Hematopoietic multipotent progenitor cell treated with erythropoietin and hydrocortisone succinate and interleukin-3 and kit ligand, for 6 days (in vitro differentiated cells): ENCODE results near the gene FER.
"Not testable (repeated sequence)": the region's sequence is repeated elsewhere in the genome, so short reads cannot be mapped to it uniquely, and the experiment has no call there.

Experiments used
- DNase-seq: peaks from one replicate; pipeline ENCODE4 v3.0.0-alpha.2; 2015

FER gene

DNA sequence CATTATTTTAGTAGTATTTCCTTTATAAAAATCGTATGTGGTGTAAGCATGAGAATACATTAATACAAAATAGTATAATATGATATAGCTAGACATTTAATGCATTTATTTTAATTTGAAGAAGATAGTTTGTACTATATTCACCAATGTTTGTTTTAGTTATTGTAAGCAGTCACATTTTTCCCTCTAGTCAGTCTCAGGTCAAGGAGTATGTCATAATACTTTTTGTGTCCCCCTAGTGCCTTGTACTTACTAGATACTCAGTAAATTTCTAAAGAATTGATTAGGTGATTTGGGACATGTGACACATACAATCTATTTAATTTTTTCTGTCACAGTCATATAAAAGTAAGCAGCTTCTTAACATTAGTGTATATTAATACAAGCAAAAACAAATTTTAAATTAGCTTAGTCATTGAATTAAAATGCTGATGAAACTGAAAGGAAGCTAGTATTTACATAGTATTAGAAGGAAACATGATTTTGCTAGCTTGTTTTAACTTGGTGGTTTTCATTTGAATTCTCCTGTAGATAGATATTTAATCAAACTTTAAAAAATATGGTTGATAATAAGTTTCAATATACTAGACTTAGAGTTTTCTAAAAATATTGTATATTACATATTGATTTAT, 242.2 kb downstream of the FER start:
- no peak for DNase-seq

DNA sequence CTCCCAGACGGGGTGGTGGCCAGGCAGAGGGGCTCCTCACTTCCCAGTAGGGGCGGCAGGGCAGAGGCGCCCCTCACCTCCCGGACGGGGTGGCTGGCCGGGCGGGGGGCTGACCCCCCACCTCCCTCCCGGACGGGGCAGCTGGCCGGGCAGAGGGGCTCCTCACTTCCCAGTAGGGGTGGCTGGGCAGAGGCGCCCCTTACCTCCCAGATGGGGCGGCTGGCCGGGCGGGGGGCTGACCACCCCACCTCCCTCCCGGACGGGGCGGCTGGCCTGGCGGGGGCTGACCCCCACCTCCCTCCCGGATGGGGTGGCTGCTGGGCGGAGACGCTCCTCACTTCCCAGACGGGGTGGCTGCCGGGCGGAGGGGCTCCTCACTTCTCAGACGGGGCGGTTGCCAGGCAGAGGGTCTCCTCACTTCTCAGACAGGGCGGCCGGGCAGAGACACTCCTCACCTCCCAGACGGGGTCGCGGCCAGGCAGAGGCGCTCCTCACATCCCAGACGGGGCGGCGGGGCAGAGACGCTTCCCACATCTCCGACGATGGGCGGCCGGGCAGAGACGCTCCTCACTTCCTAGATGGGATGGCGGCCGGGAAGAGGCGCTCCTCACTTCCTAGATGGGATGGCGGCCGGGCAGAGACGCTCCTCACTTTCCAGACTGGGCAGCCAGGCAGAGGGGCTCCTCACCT, 244.8 kb downstream of the FER start:
- DNase-seq = not testable (repeated sequence)

GRCh38 chr5:108993440-108993839, 245.7 kb downstream of the FER start:
- DNase-seq = not testable (repeated sequence)

- DNase-seq = no peak
Observed at GRCh38 chr5:108997720-108998119, 250.0 kb downstream of the FER start.

GRCh38 chr5:108998216-108998615, 250.5 kb downstream of the FER start:
- DNase-seq = no peak

GRCh38 chr5:109003928-109004327, 256.2 kb downstream of the FER start:
- peak; percentile 5 for DNase-seq

DNA sequence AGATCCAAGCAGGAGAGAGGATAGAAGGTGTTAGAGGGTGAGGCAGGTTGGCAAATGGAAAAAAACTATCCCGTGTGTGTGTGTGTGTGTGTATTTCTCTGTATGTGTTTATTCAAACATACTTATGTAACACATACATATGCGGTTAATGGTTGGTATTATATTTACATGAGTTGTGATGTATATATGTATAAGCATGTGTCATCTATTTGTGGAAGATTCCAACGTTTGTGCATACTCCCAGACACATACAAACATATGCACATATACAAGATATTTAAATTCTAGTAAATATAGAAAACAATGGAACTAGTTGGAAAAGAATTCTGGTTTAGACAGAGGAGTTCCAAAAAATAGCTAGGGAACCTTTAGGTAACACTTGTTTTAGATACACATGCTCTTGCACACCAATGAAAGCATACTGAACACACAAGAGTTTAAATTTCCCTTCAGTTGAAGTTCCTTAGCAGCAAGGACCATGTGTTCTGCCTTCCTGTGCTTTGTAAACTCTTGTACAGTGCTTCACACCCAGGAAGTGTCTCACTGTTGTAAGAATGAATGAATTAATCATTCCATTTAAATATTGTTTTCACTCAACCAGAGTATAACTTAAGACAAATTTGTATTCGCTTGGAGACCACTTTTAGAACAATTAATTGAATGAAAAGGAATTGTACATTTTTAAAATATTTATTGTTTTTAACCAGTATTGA, 257.8 kb downstream of the FER start:
- no peak for DNase-seq

- DNase-seq = no peak
Observed at GRCh38 chr5:109006129-109006528, 258.4 kb downstream of the FER start.

DNA sequence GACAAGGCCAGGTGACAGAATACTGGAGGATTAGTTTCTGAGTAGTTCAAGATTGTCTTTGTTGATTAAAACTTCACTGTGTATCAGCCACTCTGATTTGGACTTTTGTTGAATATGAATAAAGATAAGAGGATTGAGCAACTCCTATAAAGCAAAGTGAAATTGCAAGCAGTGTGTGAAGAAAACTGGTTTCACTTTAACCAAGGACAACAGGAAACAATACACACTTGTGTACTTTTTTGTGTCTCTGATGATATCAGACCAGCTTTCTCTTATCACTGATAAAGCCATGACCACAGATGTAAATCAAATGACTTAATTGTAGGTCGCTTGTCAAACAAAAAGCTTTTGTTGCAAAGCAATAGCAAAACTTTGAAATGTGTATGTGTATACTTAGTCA, 268.6 kb downstream of the FER start:
- peak; percentile 31 for DNase-seq

DNA sequence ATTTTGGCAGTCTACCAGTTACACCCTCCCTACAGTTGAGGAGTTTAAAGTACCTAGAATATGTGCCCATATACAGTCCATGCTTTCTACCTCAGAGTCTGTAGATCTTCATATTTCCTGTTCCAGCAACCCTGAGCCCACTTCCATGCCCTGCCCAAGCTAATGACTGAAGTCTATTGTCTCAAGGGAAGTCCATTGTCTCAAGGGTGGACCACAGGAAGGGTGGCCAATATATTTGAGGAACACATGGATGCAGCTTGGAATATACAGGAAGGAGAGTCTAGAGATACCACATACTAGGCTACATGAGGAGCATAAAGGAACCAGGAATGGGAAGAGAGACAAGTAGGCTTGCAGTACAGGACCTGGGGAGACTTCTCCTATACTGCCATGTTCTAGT, 274.4 kb downstream of the FER start:
- no peak for DNase-seq

DNA sequence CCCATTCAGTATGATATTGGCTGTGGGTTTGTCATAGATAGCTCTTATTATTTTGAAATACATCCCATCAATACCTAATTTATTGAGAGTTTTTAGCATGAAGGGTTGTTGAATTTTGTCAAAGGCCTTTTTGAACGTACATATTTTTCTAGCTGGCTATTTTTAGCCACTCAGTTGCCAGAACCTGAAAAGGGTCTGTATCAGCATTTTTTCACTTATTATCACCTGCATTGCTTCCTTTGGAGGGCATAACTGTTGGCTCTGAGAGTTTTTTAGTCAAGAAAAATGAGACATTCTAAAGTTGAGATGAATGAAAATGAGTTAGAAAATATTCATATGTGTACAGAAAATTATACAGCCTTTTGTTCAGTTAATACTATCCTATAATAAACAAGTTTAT, 278.0 kb downstream of the FER start:
- DNase-seq = not testable (repeated sequence)

GRCh38 chr5:109027983-109028607, 280.4 kb downstream of the FER start:
- no peak for DNase-seq

GRCh38 chr5:109028608-109029299, 281.1 kb downstream of the FER start:
- no peak for DNase-seq

- no peak for DNase-seq
Observed at GRCh38 chr5:109029847-109030246, 282.1 kb downstream of the FER start.

- no peak for DNase-seq
Observed at GRCh38 chr5:109030360-109031143, 282.9 kb downstream of the FER start.

DNA sequence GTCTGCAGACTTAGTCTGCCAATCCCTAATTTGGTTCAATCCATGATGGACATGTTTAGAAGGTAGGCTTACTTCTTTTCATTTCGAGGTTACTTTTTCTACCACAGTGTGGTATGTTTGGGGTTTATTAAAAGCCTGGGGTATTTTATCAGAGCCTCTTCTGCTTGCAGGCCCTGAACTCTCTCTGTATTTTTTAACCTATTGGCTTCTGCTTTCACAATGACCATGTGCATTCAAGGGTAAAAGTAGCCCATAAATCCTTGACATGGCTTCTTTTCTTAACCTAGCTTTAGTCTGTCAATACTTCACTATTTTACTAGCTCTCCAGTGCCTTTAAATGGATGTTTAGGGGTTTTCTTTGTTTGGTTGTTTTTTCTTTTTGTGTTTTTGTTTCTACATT, 286.6 kb downstream of the FER start:
- no peak for DNase-seq

GRCh38 chr5:109035436-109035835, 287.7 kb downstream of the FER start:
- no peak for DNase-seq

DNA sequence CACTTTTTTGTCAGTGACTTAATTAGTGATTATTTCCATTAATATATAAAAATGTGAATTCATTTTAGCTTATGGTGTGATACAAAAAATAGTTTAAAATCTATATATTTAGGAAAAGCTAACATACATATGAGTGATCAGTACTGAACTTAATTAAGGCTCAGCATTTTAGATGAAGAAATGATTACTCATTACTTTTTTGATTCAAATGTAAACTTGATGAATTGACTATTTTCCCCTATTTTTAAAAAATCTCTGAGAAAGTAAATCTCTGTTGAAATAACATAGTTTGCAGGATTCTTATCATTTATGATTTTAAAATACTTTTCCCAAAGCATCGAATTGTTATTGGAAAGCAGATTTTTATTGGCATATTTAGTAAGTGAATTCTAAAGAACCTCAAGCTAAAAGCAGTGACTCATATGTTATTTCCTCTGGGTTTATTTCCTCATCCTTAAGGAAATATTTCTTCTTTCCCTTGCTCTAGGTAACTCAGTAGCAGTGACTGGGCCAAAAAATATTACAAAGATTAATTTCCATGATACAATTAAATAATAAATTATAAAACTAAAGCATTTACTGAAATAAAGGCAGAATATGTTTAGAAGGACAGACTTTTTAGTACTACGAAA, 290.6 kb downstream of the FER start:
- DNase-seq = no peak

GRCh38 chr5:109041317-109041716, 293.6 kb downstream of the FER start:
- DNase-seq = peak; percentile 50

DNA sequence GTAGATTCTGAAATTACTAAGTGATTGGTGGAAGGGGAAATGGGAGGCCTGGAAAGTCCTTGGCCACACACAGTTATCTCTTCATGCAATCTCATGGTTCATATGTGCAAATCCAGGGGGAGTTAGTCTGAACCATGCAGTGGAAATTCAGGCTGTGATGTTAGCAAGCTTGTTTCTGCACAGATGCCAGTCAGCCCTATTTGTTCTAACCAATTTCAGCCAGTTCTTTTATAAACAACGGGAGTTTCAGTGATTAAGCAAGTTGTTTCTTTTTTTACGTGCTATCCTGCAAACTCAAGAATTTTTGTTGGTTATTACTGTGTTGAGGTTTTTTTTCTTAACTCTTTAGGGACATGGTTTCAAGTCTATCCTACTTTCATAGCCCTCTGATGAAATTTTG, 298.0 kb downstream of the FER start:
- DNase-seq = no peak

DNA sequence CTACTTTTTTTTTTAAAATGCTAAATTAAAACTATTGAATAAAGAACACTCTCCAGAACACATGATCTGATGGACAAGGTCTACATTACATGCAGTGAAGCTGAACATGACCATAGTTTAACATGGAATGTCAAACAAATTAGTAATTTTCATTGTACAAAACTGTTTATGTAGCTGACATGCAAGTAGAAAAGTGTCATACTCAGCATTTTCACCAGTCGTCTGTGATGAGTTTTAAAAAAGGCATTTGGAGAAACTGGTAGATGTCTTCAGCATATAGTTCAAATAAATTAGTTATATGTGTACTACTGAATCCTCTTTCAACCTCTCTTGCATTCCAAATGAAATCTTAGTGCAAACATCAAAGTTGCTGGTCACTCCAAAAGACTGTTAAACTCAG, 301.9 kb downstream of the FER start:
- no peak for DNase-seq

DNA sequence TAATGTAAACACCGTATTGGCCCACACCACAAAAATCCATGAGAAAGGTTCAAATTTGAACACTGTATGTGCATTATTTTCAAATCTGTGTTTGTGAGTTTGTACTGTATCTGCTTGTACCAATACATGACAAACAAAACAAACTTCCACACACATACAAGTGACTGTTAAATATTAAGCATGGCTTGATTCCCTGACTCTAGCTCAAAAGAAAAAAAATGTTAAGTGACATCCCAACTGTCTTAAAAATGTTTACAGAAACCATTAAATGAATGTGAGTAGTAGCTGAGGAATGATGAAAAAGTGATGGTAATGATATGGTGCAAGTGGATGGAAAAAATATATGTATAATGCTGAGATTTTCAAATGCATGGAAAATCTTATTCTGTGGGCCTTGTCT, 302.6 kb downstream of the FER start:
- DNase-seq = not testable (repeated sequence)
